Peyer's patch (tissue), 4 donors: ENCODE measurements around the gene SHISA8. TPM values are rescaled to one million over a fixed set of nuclear protein-coding genes. Genes with fewer than 3 reads are reported as not detected.
"Not testable (repeated sequence)": the region's sequence is repeated elsewhere in the genome, so short reads cannot be mapped to it uniquely, and the experiment has no call there.

ENCODE experiments used
- DNase-seq, 3 donors: peaks; one replicate each; pipeline ENCODE4 v3.0.0-alpha.2; 2017 to 2019
- H3K27ac ChIP-seq, 4 donors: fragments of 200-600 bp; sonication (generic); one replicate each; pipeline ENCODE4 v1.5.1; 2016 to 2019
- H3K27me3 ChIP-seq, 2 donors: fragments of 200-600 bp; sonication (generic); one replicate each; pipeline ENCODE4 v1.5.1; 2019
- H3K36me3 ChIP-seq, 3 donors: fragments of 200-600 bp; sonication (generic); one replicate each; pipeline ENCODE4 v1.5.1; 2016 to 2019
- H3K4me1 ChIP-seq, 4 donors: fragments of 200-600 bp; sonication (generic); one replicate each; pipeline ENCODE4 v1.5.1; 2016 to 2019
- H3K4me3 ChIP-seq, 4 donors: fragments of 200-600 bp; sonication (generic); 1 replicate in 3 of 4; 2 replicates in 1 of 4; pipeline ENCODE4 v1.5.1; 2016 to 2019; ENCODE audit warnings: mild to moderate bottlenecking in 1 of 4
- H3K9me3 ChIP-seq, 4 donors: fragments of 200-600 bp; sonication (generic); one replicate each; pipeline ENCODE4 v1.5.1; 2016 to 2019; ENCODE audit warnings: mild to moderate bottlenecking in 1 of 4
- CTCF ChIP-seq, 6 experiments: fragments of 450-650 bp in 4 of 6; fragments of 200-600 bp in 2 of 6; sonication (generic) in 1 of 6; IDR thresholded peaks; one replicate each; pipeline ENCODE4 v1.5.1; 2017 to 2019; ENCODE audit warnings: antibody characterized with exemption in 6 of 6, mild to moderate bottlenecking in 3 of 6, moderate library complexity in 1 of 6
- POLR2A ChIP-seq, 2 donors: fragments of 450-650 bp; IDR thresholded peaks; one replicate each; pipeline ENCODE4 v1.5.1; 2017; ENCODE audit warnings: antibody characterized with exemption in 2 of 2, mild to moderate bottlenecking in 2 of 2, moderate library complexity in 2 of 2
- total RNA-seq, 4 donors: library from RNA; depleted of rRNA; stranded (reverse); fragments of >200 nt; gene quantifications; one replicate each; pipeline ENCODE4 v1.1.0, GENCODE V29; 2016

The SHISA8 gene
- total RNA-seq, 4 donors from 2014 or later, result not detected

- TF ChIP-seq CTCF (IDR thresholded peaks at IDR 0.05) (no peak), POLR2A (IDR thresholded peaks at IDR 0.05) (no peak)
- Histone ChIP-seq H3K27ac (no peak within 1 kb of the TSS), H3K27me3 (no peaks in the 10 kb centered on the region), H3K4me3 (no peak within 1 kb of the TSS), H3K4me1 (peaks cover 0 to 2% (median 0%) of the 10 kb centered on the region in 4 donors), H3K9me3 (no peaks in the 10 kb centered on the region), H3K36me3 (no peaks in the 10 kb centered on the region)
- peak in 1 of 3 donors; percentile 44 for DNase-seq
Measured at GRCh38 chr22:41951898-41952474, 37.1 kb upstream of the SHISA8 start, which contains the start of gene SMIM45. SMIM45 (plus strand) TSS chr22:41952150.

GRCh38 chr22:41949297-41949965 lies 34.6 kb upstream of the SHISA8 start:
- no peak for DNase-seq
- TF ChIP-seq POLR2A (IDR thresholded peaks at IDR 0.05), result no peak
- TF ChIP-seq CTCF (IDR thresholded peaks at IDR 0.05), result no peak
- Histone ChIP-seq H3K27ac (no peak overlapping the region), H3K36me3 (no peaks in the 10 kb centered on the region), H3K27me3 (no peaks in the 10 kb centered on the region), H3K9me3 (no peaks in the 10 kb centered on the region), H3K4me3 (no peak overlapping the region), H3K4me1 (peaks cover 0 to 9% (median 3%) of the 10 kb centered on the region in 4 donors)

GRCh38 chr22:41948928-41949296 lies 34.0 kb upstream of the SHISA8 start:
- not testable (repeated sequence) for H3K27me3 ChIP-seq, H3K4me1 ChIP-seq, H3K27ac ChIP-seq, H3K4me3 ChIP-seq, H3K36me3 ChIP-seq, H3K9me3 ChIP-seq, DNase-seq

- DNase-seq, result no peak
- TF ChIP-seq CTCF (IDR thresholded peaks at IDR 0.05), result no peak
- no peak for TF ChIP-seq POLR2A (IDR thresholded peaks at IDR 0.05)
Measured at GRCh38 chr22:41948142-41948541, 33.3 kb upstream of the SHISA8 start.

GRCh38 chr22:41947424-41948080 lies 32.7 kb upstream of the SHISA8 start:
- peak overlapping the region in 1 of 4 donors; percentile 68 for H3K27ac ChIP-seq
- H3K4me1 ChIP-seq, result peaks cover 0 to 9% (median 3%) of the 10 kb centered on the region in 4 donors
- TF ChIP-seq POLR2A (IDR thresholded peaks at IDR 0.05) (no peak), CTCF (IDR thresholded peaks at IDR 0.05) (no peak)
- no peak for DNase-seq
- no peaks in the 10 kb centered on the region for H3K27me3 ChIP-seq
- no peaks in the 10 kb centered on the region for H3K36me3 ChIP-seq
- H3K4me3 ChIP-seq, result peak overlapping the region in 3 of 4 donors; percentile 72 to 90 (median 87)
- H3K9me3 ChIP-seq, result no peaks in the 10 kb centered on the region

More at GRCh38 chr22:41948142-41948541, 33.3 kb upstream of the SHISA8 start:
- no peak overlapping the region for H3K27ac ChIP-seq
- no peaks in the 10 kb centered on the region for H3K36me3 ChIP-seq
- H3K4me1 ChIP-seq, result peaks cover 0 to 9% (median 3%) of the 10 kb centered on the region in 4 donors
- no peaks in the 10 kb centered on the region for H3K9me3 ChIP-seq
- H3K4me3 ChIP-seq, result no peak overlapping the region
- no peaks in the 10 kb centered on the region for H3K27me3 ChIP-seq
